Thymus (tissue), 11 donors: ENCODE results near the gene SRP72. TPM values are rescaled to one million over a fixed set of nuclear protein-coding genes. Genes with fewer than 3 reads are reported as not detected.

ENCODE experiments used
- DNase-seq, 9 donors: peaks; one replicate each; pipeline ENCODE4 v3.0.0-alpha.2; 2013; ENCODE audit warnings: low spot score in 9 of 9, low read depth in 6 of 9, missing footprints in 1 of 9
- H3K27ac ChIP-seq, 2 donors: one replicate each; pipeline ENCODE4 v1.5.1; 2013; ENCODE audit warnings: control low read depth in 1 of 2, low read depth in 1 of 2, low read length in 1 of 2, mild to moderate bottlenecking in 1 of 2, moderate library complexity in 1 of 2
- H3K27me3 ChIP-seq, 2 donors: one replicate each; pipeline ENCODE4 v1.5.1; 2013; ENCODE audit warnings: low read length in 1 of 2; ENCODE audit not compliant: control insufficient read depth in 2 of 2, insufficient read depth in 1 of 2
- H3K36me3 ChIP-seq, 2 donors: one replicate each; pipeline ENCODE4 v1.5.1; 2013; ENCODE audit warnings: low read length in 1 of 2, mild to moderate bottlenecking in 1 of 2, moderate library complexity in 1 of 2; ENCODE audit not compliant: control insufficient read depth in 2 of 2, insufficient read depth in 2 of 2
- H3K4me1 ChIP-seq, 2 donors: one replicate each; pipeline ENCODE4 v1.5.1; 2013; ENCODE audit warnings: low read length in 2 of 2; ENCODE audit not compliant: control insufficient read depth in 2 of 2, insufficient read depth in 2 of 2
- H3K4me3 ChIP-seq, 2 donors: one replicate each; pipeline ENCODE4 v1.5.1; 2013; ENCODE audit warnings: low read length in 2 of 2, control low read depth in 1 of 2, mild to moderate bottlenecking in 1 of 2
- H3K9me3 ChIP-seq, 2 donors: one replicate each; pipeline ENCODE4 v1.5.1; 2013; ENCODE audit warnings: low read length in 1 of 2, mild to moderate bottlenecking in 1 of 2; ENCODE audit not compliant: control insufficient read depth in 2 of 2, insufficient read depth in 1 of 2
- WGBS: extraction: QIAGEN DNeasy Blood & Tissue Kit; methylation state at CpG from one replicate; pipeline ENCODE4 v1.1.7; 2013; 5-methylcytosine and 5-hydroxymethylcytosine counted together
- polyA plus RNA-seq: library from polyadenylated mRNA; stranded (reverse); fragments of 200-250 nt; gene quantifications from one replicate; pipeline ENCODE4 v1.2.3, GENCODE V29; 2013
- total RNA-seq: library from RNA; stranded (reverse); fragments of 120-200 nt; gene quantifications from one replicate; pipeline ENCODE4 v1.2.4, GENCODE V29; 2013
- donor health status: healthy.

SRP72 gene
- total and polyA plus RNA-seq, 2 donors = 47.8 to 73.2 TPM

DNA sequence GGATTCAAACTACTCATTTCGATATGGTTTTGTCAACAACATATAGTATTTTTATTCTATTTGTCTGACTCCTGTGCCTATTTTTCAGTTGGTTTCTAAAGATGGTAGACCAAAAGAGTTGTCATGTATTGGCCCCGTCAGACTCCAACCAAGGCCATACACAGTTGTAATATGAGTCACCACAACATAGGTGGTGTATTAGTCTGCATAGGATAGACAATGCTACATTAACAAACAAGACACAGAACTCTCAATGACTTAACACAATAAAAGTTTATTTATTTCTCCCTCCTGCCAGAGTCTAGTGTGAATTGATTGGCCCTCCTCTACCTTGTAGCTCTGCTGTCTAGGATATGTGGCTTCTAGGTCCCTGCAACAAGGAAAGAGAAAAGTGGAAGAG, 84.1 kb downstream of the SRP72 start:
- no peaks in the 10 kb centered on the region for H3K4me1 ChIP-seq
- no peaks in the 10 kb centered on the region for H3K36me3 ChIP-seq
- no peaks in the 10 kb centered on the region for H3K9me3 ChIP-seq
- H3K27me3 ChIP-seq = no peaks in the 10 kb centered on the region
- WGBS = 98% methylated on average over 2 of the region's 2 CpGs
- no peak overlapping the region for H3K4me3 ChIP-seq
- DNase-seq = no peak
- no peak overlapping the region for H3K27ac ChIP-seq

DNA sequence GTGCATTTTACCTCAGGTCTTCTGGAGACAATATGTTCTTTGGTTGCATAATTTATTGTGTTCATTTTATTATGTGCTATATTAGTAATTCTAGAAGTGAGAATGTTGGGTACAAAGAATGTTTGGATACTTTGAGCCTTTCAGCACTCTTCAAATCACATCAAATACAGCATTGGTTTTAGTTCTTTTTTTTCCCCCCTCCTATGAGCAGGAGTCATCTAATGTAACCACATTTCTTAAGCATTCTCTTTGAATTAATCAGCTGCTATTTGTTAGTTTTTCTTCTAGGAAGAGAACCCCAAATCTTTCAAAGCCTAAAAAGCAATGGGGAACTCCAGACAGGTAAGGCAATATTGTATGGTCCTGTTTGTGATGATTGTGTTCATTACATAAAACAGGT, 84.9 kb downstream of the SRP72 start:
- Histone ChIP-seq H3K9me3 (no peaks in the 10 kb centered on the region), H3K4me1 (no peaks in the 10 kb centered on the region), H3K27me3 (no peaks in the 10 kb centered on the region), H3K4me3 (no peak overlapping the region), H3K27ac (no peak overlapping the region), H3K36me3 (no peaks in the 10 kb centered on the region)
- no peak for DNase-seq

Other genes starting within 250 kb of the SRP72 start
- gene AASDH, start 80.1 kb upstream of the SRP72 start, total RNA-seq = 17.9 TPM
- 6.3 TPM for gene AASDH, start 80.1 kb upstream of the SRP72 start, polyA plus RNA-seq
- 18.3 TPM for gene PPAT, start 32.0 kb upstream of the SRP72 start, total RNA-seq
- 6.7 TPM for gene PPAT, start 32.0 kb upstream of the SRP72 start, polyA plus RNA-seq
- gene PAICS, start 31.4 kb upstream of the SRP72 start, total RNA-seq = 67.9 TPM
- 33.9 TPM for gene PAICS, start 31.4 kb upstream of the SRP72 start, polyA plus RNA-seq
- 0.19 TPM for gene ARL9, start 38.2 kb downstream of the SRP72 start, total RNA-seq
- 0.27 TPM for gene ARL9, start 38.2 kb downstream of the SRP72 start, polyA plus RNA-seq
- gene HOPX, start 213.7 kb downstream of the SRP72 start, total RNA-seq = 5.9 TPM
- gene HOPX, start 213.7 kb downstream of the SRP72 start, polyA plus RNA-seq = 99.6 TPM